ENCODE measurements around the gene OTUB2.
A peak's percentile ranks its signal among the peaks of the same experiment; 100 is the strongest.
"Not testable (repeated sequence)": the region's sequence is repeated elsewhere in the genome, so short reads cannot be mapped to it uniquely, and the experiment has no call there.

OTUB2 gene

GRCh38 chr14:94062344-94062940 lies 36.3 kb downstream of the OTUB2 start:
- DNase-seq: no peak

- DNase-seq: peak in 1 of 2 experiments; percentile 14
Observed at GRCh38 chr14:94066089-94066676, 40.0 kb downstream of the OTUB2 start.

GRCh38 chr14:94072076-94072475 lies 45.9 kb downstream of the OTUB2 start:
- not testable (repeated sequence) for DNase-seq

GRCh38 chr14:94074534-94074933 lies 48.4 kb downstream of the OTUB2 start:
- no peak for DNase-seq

- no peak for DNase-seq
Observed at GRCh38 chr14:94075008-94075407, 48.9 kb downstream of the OTUB2 start.

- DNase-seq: no peak
Observed at GRCh38 chr14:94077111-94077821, 51.1 kb downstream of the OTUB2 start.

GRCh38 chr14:94077823-94078222 lies 51.7 kb downstream of the OTUB2 start:
- no peak for DNase-seq

- peak; percentile 54 to 81 for DNase-seq
Observed at GRCh38 chr14:94079891-94080620, 53.9 kb downstream of the OTUB2 start.

- peak; percentile 94 to 99 for DNase-seq
Observed at GRCh38 chr14:94080621-94081385, 54.7 kb downstream of the OTUB2 start, which contains the start of the genes DDX24 and IFI27L1. Gene DDX24 (minus strand): TSS chr14:94081202. CDS start chr14:94079742, 1,460 bp downstream. Gene IFI27L1 (plus strand): TSS chr14:94081310. CDS start chr14:94096938, 15,628 bp downstream.

GRCh38 chr14:94081386-94081820 lies 55.3 kb downstream of the OTUB2 start:
- no peak for DNase-seq

GRCh38 chr14:94087891-94088290 lies 61.8 kb downstream of the OTUB2 start:
- no peak for DNase-seq

- no peak for DNase-seq
Observed at GRCh38 chr14:94088516-94088915, 62.4 kb downstream of the OTUB2 start.

GRCh38 chr14:94089479-94089878 lies 63.3 kb downstream of the OTUB2 start:
- no peak for DNase-seq

- DNase-seq: no peak
Observed at GRCh38 chr14:94093418-94093817, 67.3 kb downstream of the OTUB2 start.

GRCh38 chr14:94097091-94097490 lies 71.0 kb downstream of the OTUB2 start:
- DNase-seq: no peak

Data from NCI-H524 (cell line).